Hepatocyte (in vitro differentiated cells): ENCODE results near the gene SORCS2.

Experiments
- EZH2 ChIP-seq: fragments of 200-600 bp; sonication (generic); IDR thresholded peaks from 2 replicates; pipeline ENCODE4 v1.6.1; 2016; ENCODE audit warnings: antibody characterized with exemption, mild to moderate bottlenecking, borderline replicate concordance
- TF ChIP-seq, protein P1 (sequence below): fragments of 200-600 bp; sonication (generic); IDR thresholded peaks from 2 replicates; pipeline ENCODE4 v1.5.1; 2016; ENCODE audit warnings: antibody characterized with exemption, mild to moderate bottlenecking; ENCODE audit not compliant: poor library complexity

DNA sequence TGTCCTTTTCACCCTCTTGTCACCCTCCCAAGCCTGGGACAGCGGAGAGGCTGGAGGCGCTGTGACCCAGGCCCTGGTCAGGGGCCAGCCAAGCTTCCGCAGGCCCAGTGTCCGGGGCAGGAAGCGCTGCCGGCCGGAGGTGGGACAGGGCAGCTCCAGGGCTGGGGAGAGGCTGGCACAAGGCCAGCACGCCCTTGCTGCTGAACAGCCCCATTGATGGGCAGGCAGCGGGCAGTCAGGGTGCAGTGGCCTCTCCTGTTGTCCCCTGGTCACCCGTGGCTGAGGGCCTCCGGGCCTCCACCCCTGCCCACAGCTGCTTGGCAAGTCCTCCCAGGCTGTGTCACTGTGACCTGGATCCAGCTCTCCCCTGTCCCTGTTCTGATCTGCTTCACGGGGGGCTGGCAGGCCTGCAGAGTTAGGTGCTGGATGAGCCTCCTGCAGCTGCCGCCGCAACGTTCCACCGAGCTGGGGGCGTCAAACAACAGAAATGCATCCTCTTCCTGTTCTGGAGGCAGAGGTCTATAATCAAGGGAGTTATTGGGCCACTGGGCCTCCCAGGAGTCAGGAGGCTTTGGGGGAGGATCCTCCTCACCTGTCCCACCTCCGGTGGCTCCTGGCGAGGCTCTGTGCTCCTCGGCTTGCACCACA lies 134.5 kb downstream of the SORCS2 start:
- TF ChIP-seq, protein P1, sequence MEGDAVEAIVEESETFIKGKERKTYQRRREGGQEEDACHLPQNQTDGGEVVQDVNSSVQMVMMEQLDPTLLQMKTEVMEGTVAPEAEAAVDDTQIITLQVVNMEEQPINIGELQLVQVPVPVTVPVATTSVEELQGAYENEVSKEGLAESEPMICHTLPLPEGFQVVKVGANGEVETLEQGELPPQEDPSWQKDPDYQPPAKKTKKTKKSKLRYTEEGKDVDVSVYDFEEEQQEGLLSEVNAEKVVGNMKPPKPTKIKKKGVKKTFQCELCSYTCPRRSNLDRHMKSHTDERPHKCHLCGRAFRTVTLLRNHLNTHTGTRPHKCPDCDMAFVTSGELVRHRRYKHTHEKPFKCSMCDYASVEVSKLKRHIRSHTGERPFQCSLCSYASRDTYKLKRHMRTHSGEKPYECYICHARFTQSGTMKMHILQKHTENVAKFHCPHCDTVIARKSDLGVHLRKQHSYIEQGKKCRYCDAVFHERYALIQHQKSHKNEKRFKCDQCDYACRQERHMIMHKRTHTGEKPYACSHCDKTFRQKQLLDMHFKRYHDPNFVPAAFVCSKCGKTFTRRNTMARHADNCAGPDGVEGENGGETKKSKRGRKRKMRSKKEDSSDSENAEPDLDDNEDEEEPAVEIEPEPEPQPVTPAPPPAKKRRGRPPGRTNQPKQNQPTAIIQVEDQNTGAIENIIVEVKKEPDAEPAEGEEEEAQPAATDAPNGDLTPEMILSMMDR = no peak
- TF ChIP-seq EZH2 = no peak
